Caco-2 (cell line): ENCODE data around the gene TASOR2. TPM values are rescaled to one million over a fixed set of nuclear protein-coding genes. Genes with fewer than 3 reads are reported as not detected.
A peak's percentile ranks its signal among the peaks of the same experiment; 100 is the strongest.

Source experiments
- BruUV-seq: library from RNA; stranded (reverse); fragments of 400-500 nt; replicated peaks from 2 replicates; lab custom pipeline; 2021; lab: Mats Ljungman, UMichigan
- CTCF ChIA-PET: fragments of 300-600 bp; sonication (Branson Sonifier 250); formaldehyde crosslinking; loops from one replicate; lab custom pipeline; 2022; ENCODE audit warnings: antibody characterized with exemption; lab: Charles Lee
- POLR2A ChIA-PET: fragments of 300-600 bp; sonication (Branson Sonifier 250); formaldehyde crosslinking; loops from one replicate; lab custom pipeline; 2022; ENCODE audit warnings: antibody characterized with exemption; lab: Charles Lee
- DNase-seq, 2 experiments: peaks; one replicate each; pipeline versions ENCODE4 v3.0.0 to v3.0.0-alpha.2; 2020 to 2022
- H3K27me3 ChIP-seq: replicated peaks from 2 replicates; pipeline ENCODE4 v1.6.0; 2011; ENCODE audit warnings: low read length; ENCODE audit not compliant: control insufficient read depth, insufficient read depth
- H3K36me3 ChIP-seq: 2 replicates; pipeline ENCODE4 v1.5.1; 2011; ENCODE audit warnings: low read length; ENCODE audit not compliant: control insufficient read depth, insufficient read depth
- H3K4me1 ChIP-seq: fragments of 250-450 bp; sonication (Bioruptor Pico); 2 replicates; pipeline ENCODE4 v1.5.1; 2020; ENCODE audit warnings: mild to moderate bottlenecking
- H3K4me3 ChIP-seq: 2 replicates; pipeline ENCODE4 v1.5.1; 2011; ENCODE audit warnings: low read depth, mild to moderate bottlenecking, control low read depth, low read length
- H3K9me3 ChIP-seq: fragments of 250-450 bp; sonication (Bioruptor Pico); 2 replicates; pipeline ENCODE4 v1.5.1; 2020; ENCODE audit warnings: mild to moderate bottlenecking, moderate library complexity
- H3K27ac Mint-ChIP-seq: one replicate; pipeline ENCODE4 v1.8.0; 2022; ENCODE audit warnings: mixed read lengths; ENCODE audit not compliant: unreplicated experiment
- H3K27me3 Mint-ChIP-seq: one replicate; pipeline ENCODE4 v1.8.0; 2022; ENCODE audit warnings: mixed read lengths; ENCODE audit not compliant: insufficient read depth, unreplicated experiment
- H3K36me3 Mint-ChIP-seq: one replicate; pipeline ENCODE4 v1.8.0; 2022; ENCODE audit warnings: mild to moderate bottlenecking, mixed read lengths; ENCODE audit not compliant: insufficient read depth, unreplicated experiment
- H3K4me1 Mint-ChIP-seq: one replicate; pipeline ENCODE4 v1.8.0; 2022; ENCODE audit warnings: low read depth, mixed read lengths; ENCODE audit not compliant: unreplicated experiment
- H3K4me3 Mint-ChIP-seq: one replicate; pipeline ENCODE4 v1.8.0; 2022; ENCODE audit warnings: mild to moderate bottlenecking, moderate library complexity, mixed read lengths; ENCODE audit not compliant: unreplicated experiment
- H3K9me3 Mint-ChIP-seq: one replicate; pipeline ENCODE4 v1.8.0; 2022; ENCODE audit warnings: mixed read lengths; ENCODE audit not compliant: unreplicated experiment
- CTCF ChIP-seq, 2 experiments: fragments of 200-600 bp in 1 of 2; IDR thresholded peaks; 1 replicate in 1 of 2; 2 replicates in 1 of 2; pipeline versions ENCODE4 v1.5.1 to v1.8.0; 2011 to 2022; ENCODE audit warnings: antibody characterized with exemption in 1 of 2, control low read depth in 1 of 2, inconsistent platforms in 1 of 2, low read depth in 1 of 2, low read length in 1 of 2, mild to moderate bottlenecking in 1 of 2, moderate library complexity in 1 of 2; ENCODE audit not compliant: insufficient read depth in 1 of 2, severe bottlenecking in 1 of 2, unreplicated experiment in 1 of 2
- intact Hi-C: fragments of 100-400 bp; cut with micrococcal nuclease; formaldehyde crosslinking; loops from one replicate; pipeline ENCODE4 v1.10.0; 2022; ENCODE audit not compliant: unreplicated experiment
- total RNA-seq: library from RNA; stranded (reverse); gene quantifications from 2 replicates; pipeline ENCODE4 v1.2.3, GENCODE V29; 2022

The TASOR2 gene
- total RNA-seq, 1 experiment from 2014 or later, result 102 TPM

GRCh38 chr10:5666841-5667630, 17.6 kb upstream of the TASOR2 start:
- no peaks in the 10 kb centered on the region for H3K27me3 Mint-ChIP-seq
- no peaks in the 10 kb centered on the region for H3K36me3 Mint-ChIP-seq
- H3K27me3 ChIP-seq, result no peaks in the 10 kb centered on the region
- BruUV-seq, result no TSS peak
- peaks cover 21% of the 10 kb centered on the region for H3K4me1 ChIP-seq
- H3K9me3 Mint-ChIP-seq, result no peaks in the 10 kb centered on the region
- H3K4me1 Mint-ChIP-seq, result peaks cover 6% of the 10 kb centered on the region
- peak overlapping the region; percentile 86 for H3K4me3 Mint-ChIP-seq
- H3K4me3 ChIP-seq, result peak overlapping the region; percentile 100
- CTCF ChIA-PET, result no interaction called here
- no peaks in the 10 kb centered on the region for H3K36me3 ChIP-seq
- H3K27ac Mint-ChIP-seq, result peak overlapping the region; percentile 72
- intact Hi-C loops, result loop anchor here (1.0 to 2.0 kb wide), 2 partner anchors 18 to 35 kb away; partner anchors contain the start of gene TASOR2
- no peak for TF ChIP-seq CTCF (IDR thresholded peaks at IDR 0.05; ENCODE audit: insufficient read depth in 1 of 2, low read depth in 1 of 2, low read length in 1 of 2, severe bottlenecking in 1 of 2, unreplicated experiment in 1 of 2)
- DNase-seq, result no peak
- H3K9me3 ChIP-seq, result no peaks in the 10 kb centered on the region
- POLR2A ChIA-PET, result no interaction called here

- BruUV-seq, result no TSS peak
- H3K36me3 ChIP-seq, result no peaks in the 10 kb centered on the region
- peaks cover 21% of the 10 kb centered on the region for H3K4me1 ChIP-seq
- H3K27me3 ChIP-seq, result no peaks in the 10 kb centered on the region
- Mint-ChIP-seq H3K4me1 (peaks cover 6% of the 10 kb centered on the region), H3K9me3 (no peaks in the 10 kb centered on the region), H3K36me3 (no peaks in the 10 kb centered on the region), H3K27ac (no peak overlapping the region), H3K4me3 (no peak overlapping the region), H3K27me3 (no peaks in the 10 kb centered on the region)
- intact Hi-C loops, result no loop called here
- no peak for DNase-seq
- TF ChIP-seq CTCF (IDR thresholded peaks at IDR 0.05; ENCODE audit: insufficient read depth in 1 of 2, low read depth in 1 of 2, low read length in 1 of 2, severe bottlenecking in 1 of 2, unreplicated experiment in 1 of 2), result no peak
- H3K4me3 ChIP-seq, result no peak overlapping the region
- CTCF ChIA-PET, result interaction anchor here (0.6 kb wide), 1 partner anchor 108 kb away, joined by 3 read pairs; no protein-coding TSS in a partner anchor
- POLR2A ChIA-PET, result no interaction called here
- H3K9me3 ChIP-seq, result peaks cover 3% of the 10 kb centered on the region
Measured at GRCh38 chr10:5668429-5668828, 16.2 kb upstream of the TASOR2 start.

GRCh38 chr10:5669604-5670003, 15.0 kb upstream of the TASOR2 start:
- DNase-seq, result no peak
- intact Hi-C loops, result no loop called here
- no peaks in the 10 kb centered on the region for H3K27me3 Mint-ChIP-seq
- ChIA-PET CTCF (no interaction called here), POLR2A (interaction anchor here (0.7 kb wide), 1 partner anchor 223 kb away, joined by 5 read pairs; no protein-coding TSS in a partner anchor)
- H3K36me3 Mint-ChIP-seq, result no peaks in the 10 kb centered on the region
- Histone ChIP-seq H3K4me3 (no peak overlapping the region), H3K36me3 (no peaks in the 10 kb centered on the region), H3K9me3 (peaks cover 10% of the 10 kb centered on the region), H3K27me3 (no peaks in the 10 kb centered on the region), H3K4me1 (peaks cover 21% of the 10 kb centered on the region)
- H3K27ac Mint-ChIP-seq, result no peak overlapping the region
- peaks cover 6% of the 10 kb centered on the region for H3K4me1 Mint-ChIP-seq
- TF ChIP-seq CTCF (IDR thresholded peaks at IDR 0.05; ENCODE audit: insufficient read depth in 1 of 2, low read depth in 1 of 2, low read length in 1 of 2, severe bottlenecking in 1 of 2, unreplicated experiment in 1 of 2), result no peak
- H3K9me3 Mint-ChIP-seq, result no peaks in the 10 kb centered on the region
- BruUV-seq, result no TSS peak
- H3K4me3 Mint-ChIP-seq, result no peak overlapping the region
